CD4-positive, alpha-beta T cell treated with Interleukin-10 for 1 hour (primary cell): ENCODE data around the gene FLII.

Experiments
- DNase-seq: peaks from one replicate; pipeline ENCODE4 v3.0.0-alpha.2; 2020

FLII gene

DNA sequence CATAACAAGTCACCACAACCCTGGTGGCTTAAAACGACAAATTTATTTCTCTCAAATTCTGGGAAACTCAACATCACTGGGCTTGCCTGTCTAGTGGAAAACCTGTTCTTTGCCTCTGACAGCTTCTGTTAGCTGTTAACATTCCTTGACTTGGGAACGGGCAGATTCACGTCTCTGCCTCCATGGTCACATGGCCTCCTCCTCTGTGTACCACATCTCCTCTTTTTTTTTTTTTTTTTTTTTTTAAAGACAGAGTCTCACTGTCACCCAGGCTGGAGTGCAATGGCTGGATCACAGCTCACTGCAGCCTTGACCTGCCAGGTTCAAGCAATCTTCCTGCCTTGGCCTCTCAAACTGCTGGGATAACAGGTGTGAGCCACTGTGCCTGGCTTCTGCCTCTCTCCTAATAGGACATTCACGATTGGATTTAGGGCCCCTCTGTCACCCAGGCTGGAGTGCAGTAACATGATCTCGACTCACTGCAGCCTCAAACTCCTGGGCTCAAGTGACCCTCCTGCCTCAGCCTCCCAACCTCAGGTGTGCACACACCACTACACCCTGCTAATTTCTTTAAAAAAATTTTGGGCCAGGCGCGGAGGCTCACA lies 44.8 kb downstream of the FLII start:
- DNase-seq: no peak

DNA sequence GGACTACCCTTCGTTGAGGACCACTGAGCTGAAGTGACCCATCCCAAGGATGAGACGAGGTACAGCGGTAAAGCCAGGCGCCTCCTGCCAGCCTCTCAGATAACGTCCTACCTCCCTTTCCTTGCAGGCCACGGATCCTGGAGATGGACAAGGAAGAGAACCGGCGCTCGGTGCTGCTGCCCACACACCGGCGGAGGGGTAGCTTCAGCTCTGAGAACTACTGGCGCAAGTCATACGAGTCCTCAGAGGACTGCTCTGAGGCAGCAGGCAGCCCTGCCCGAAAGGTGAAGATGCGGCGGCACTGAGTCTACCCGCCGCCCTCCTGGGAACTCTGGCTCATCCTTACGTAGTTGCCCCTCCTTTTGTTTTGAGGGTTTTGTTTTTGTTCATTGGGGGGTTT lies 50.4 kb downstream of the FLII start:
- no peak for DNase-seq

DNA sequence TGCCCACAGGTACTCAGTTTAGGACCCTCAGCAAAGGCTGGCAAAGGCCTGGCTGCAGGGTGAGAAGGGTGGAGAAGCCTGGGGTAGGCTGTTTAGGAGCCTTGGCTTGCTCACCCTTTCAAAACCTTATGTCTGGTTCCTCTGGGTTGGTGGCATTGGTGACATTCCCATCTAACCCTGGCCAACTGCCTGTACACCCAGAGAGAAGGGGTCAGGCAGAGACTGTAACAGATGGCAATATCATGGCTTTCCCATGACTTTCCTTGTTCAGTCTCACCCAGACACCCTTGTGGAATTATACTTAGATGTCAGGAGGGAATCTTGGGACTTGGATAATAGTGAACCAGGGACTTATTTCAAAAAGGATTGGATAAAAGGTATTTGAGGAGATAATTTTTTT lies 51.6 kb downstream of the FLII start:
- no peak for DNase-seq

DNA sequence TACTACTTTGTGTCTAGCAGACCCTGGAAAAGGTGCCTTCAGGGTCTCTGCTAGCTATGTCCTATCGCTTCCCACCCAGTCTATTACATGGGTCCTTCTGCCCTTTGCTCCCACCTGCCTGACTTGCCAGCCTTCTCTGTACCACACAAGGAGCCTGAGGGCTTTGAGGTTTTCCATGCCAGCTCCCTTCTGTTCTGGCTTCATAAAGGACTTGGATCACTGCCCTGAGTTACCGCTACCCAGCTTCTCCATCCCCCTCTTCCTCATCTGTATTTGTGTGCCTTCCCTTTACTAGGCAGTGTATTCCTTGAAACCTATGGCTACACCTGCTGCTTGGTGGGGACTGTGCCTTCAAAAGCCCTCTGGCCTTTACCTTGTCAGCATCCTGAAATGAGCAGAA lies 52.7 kb downstream of the FLII start:
- DNase-seq: no peak

DNA sequence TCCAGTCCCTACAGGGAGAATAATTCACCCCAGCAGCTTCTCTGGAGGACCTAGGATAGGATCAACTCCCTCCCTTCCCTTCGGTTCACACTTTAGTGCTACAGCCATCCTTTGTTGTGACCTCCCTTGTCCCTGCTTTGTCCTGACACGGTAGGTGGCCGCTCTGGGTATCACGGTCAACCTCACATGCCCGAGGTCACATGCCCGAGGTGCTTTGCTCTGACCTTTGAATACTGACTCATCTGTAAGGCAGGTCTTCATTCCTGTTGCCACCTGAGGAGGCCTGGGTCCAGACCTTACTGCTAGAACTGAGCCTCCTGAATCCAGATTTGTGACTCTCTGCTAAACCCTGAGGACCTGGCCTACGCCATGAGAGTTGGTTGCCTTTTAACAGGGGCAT lies 55.2 kb downstream of the FLII start:
- no peak for DNase-seq

DNA sequence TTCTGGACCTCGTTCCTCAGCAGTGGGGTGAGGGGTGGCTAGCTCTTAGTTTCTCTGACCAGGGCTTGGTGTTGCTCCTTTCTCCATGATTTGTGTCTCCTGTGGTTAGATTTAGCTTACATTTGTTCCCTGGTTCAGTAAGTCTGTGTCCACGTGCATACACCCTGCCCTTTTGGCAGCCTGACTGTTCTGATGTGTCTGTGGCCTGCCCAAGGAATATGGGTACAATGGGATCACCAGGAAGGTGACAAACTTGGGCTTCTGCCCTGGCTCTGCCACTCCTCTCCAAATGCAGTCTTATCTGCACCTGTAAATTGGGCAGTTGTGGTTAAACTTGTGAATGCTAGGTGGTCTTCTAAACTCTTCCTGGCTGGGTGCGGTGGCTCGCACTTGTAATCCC lies 57.4 kb downstream of the FLII start:
- no peak for DNase-seq

DNA sequence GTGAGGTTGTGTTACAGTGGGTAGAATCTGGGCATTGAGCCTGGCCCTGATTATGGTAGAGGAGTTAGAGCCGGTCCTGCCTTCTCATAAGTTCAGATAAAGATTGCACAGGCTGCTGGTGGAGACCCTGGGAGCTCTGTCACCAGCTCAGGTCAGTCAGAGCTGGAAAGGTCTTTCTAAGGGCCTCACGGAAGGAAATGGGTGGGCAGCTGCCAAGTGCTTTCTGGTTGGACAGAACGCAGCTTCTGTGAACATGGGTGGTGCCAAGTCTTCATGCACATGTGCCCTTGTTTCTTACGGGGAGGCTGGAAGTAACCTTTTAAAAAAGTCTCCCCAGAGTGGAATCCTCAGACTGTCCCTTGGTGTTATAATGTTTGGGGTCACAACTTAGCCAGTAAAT lies 60.0 kb downstream of the FLII start:
- DNase-seq: no peak

DNA sequence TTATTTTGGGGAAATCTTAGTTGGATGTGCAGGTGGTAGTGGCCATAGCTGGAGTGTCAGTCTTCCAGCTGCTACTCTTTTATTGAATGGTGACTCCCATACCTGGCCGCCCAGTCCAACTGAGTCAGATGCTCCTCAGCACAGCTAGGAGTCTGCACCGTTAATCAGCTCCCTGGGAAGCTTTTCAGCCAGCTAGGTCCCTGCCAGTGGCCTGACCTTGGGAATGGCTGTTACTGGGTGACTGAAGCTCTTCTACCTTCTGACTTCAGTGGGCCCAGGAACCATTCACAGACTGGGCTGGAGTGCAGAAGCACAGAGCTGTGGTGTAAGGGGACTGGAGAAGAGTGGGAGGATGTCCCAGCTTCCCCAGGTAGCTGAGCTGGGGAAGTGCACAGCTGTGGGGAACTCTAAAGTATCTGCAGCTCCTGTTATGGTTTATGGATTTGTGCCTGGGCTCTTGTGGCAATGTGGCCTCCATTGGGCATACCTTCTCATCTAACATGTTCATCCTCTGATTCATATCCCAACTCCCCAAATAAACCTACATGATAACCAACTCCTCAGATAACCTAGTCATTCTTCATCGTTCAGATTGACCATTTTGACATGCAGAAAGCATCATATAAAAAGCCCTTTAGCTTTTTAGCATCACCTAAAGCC lies 60.9 kb downstream of the FLII start:
- DNase-seq: no peak

DNA sequence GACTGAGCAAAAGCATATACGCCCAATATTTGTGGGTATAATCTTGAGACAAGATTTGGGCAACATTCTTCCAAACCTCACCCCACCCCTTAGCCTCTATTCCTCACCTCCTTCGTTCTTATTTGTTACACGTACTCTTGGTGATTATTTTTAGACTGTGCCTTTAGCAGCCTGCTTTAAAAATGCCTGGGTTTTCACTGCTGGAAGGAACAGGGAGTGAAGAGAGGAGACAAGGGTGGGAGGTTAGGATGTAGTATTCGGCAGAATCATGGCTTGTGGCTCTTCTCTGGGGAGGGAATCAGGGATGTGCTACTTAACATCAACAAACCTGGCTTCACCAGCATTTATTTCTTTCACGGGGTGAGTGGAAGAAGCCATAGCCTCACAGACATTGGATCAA lies 63.3 kb downstream of the FLII start:
- no peak for DNase-seq
